Liver (tissue), 3 donors: Measurements from ENCODE around the gene UFD1.

Experiments used
- ATF3 ChIP-seq: IDR thresholded peaks from 2 replicates; pipeline ENCODE4 v1.6.1; 2016; ENCODE audit warnings: antibody characterized with exemption
- CTCF ChIP-seq: fragments of 150-350 bp; IDR thresholded peaks from 2 replicates; pipeline ENCODE4 v1.5.1; 2017; ENCODE audit warnings: improper control_type of control experiment, low read depth, low read length; ENCODE audit not compliant: missing input control
- EGR1 ChIP-seq, 2 donors: IDR thresholded peaks; 2 replicates each; pipeline ENCODE4 v1.6.1; 2016 to 2018; ENCODE audit warnings: antibody characterized with exemption in 2 of 2, low read depth in 2 of 2
- FOXA2 ChIP-seq: IDR thresholded peaks from 2 replicates; pipeline ENCODE4 v1.6.1; 2016; ENCODE audit warnings: antibody characterized with exemption
- MAX ChIP-seq: IDR thresholded peaks from 2 replicates; pipeline ENCODE4 v1.6.1; 2016; ENCODE audit warnings: antibody characterized with exemption
- REST ChIP-seq: IDR thresholded peaks from 2 replicates; pipeline ENCODE4 v1.6.1; 2016; ENCODE audit warnings: antibody characterized with exemption, mild to moderate bottlenecking
- TAF1 ChIP-seq: conservative IDR thresholded peaks from 2 replicates; pipeline ENCODE4 v1.6.1; 2016; ENCODE audit warnings: antibody characterized with exemption, mild to moderate bottlenecking
- YY1 ChIP-seq: IDR thresholded peaks from 2 replicates; pipeline ENCODE4 v1.6.1; 2016; ENCODE audit warnings: antibody characterized with exemption, mild to moderate bottlenecking
- donor health status: healthy.
- donor health status: healthy.

GRCh38 chr22:19463008-19463407 lies 16.0 kb downstream of the UFD1 start:
- TF ChIP-seq CTCF: no peak
- no peak for TF ChIP-seq MAX
- TF ChIP-seq REST: no peak
- TF ChIP-seq ATF3: no peak
- TF ChIP-seq FOXA2: no peak
- no peak for TF ChIP-seq TAF1
- no peak for TF ChIP-seq EGR1 (IDR thresholded peaks at IDR 0.05; ENCODE audit: low read depth in 2 of 2)
- no peak for TF ChIP-seq YY1
